Ectodermal cell (in vitro differentiated cells): Measurements from ENCODE around the gene RSPO1.
A peak's percentile ranks its signal among the peaks of the same experiment; 100 is the strongest.

Experiments used
- H3K27ac ChIP-seq: 2 replicates; pipeline ENCODE4 v1.7.0; 2013; ENCODE audit warnings: mild to moderate bottlenecking, low read depth, low read length; ENCODE audit not compliant: insufficient read depth, poor library complexity, severe bottlenecking
- H3K27me3 ChIP-seq: 2 replicates; pipeline ENCODE4 v1.7.0; 2013; ENCODE audit warnings: mild to moderate bottlenecking, low read length; ENCODE audit not compliant: insufficient read depth, control insufficient read depth, poor library complexity, severe bottlenecking
- H3K36me3 ChIP-seq: one replicate; pipeline ENCODE4 v1.7.0; 2013; ENCODE audit warnings: low read length; ENCODE audit not compliant: control insufficient read depth, insufficient read depth
- H3K4me1 ChIP-seq: one replicate; pipeline ENCODE4 v1.7.0; 2013; ENCODE audit warnings: low read length; ENCODE audit not compliant: control insufficient read depth, insufficient read depth
- H3K4me3 ChIP-seq: 2 replicates; pipeline ENCODE4 v1.7.0; 2013; ENCODE audit warnings: low read depth, low read length, control low read depth; ENCODE audit not compliant: insufficient read depth
- H3K9me3 ChIP-seq: 2 replicates; pipeline ENCODE4 v1.7.0; 2013; ENCODE audit warnings: mild to moderate bottlenecking, low read length, moderate library complexity; ENCODE audit not compliant: control insufficient read depth
- WGBS, 2 experiments: methylation state at CpG; one replicate each; pipeline ENCODE4 v1.1.7; 2013; ENCODE audit warnings: missing lambda C conversion rate in 2 of 2; 5-methylcytosine and 5-hydroxymethylcytosine counted together

RSPO1 gene

GRCh38 chr1:37636435-37636834, 1.7 kb upstream of the RSPO1 start:
- Histone ChIP-seq H3K36me3 (no peaks in the 10 kb centered on the region), H3K9me3 (no peaks in the 10 kb centered on the region), H3K4me1 (peaks cover 23% of the 10 kb centered on the region), H3K4me3 (no peak overlapping the region), H3K27ac (no peak overlapping the region), H3K27me3 (peaks cover 100% of the 10 kb centered on the region)
- WGBS, 2 experiments: 73% methylated on average over 6 of the region's 6 CpGs

- WGBS, 2 experiments: 9 to 10% methylated on average over 25 to 26 of the region's 26 CpGs
- Histone ChIP-seq H3K36me3 (no peaks in the 10 kb centered on the region), H3K4me3 (peak overlapping the region; percentile 44), H3K9me3 (no peaks in the 10 kb centered on the region), H3K4me1 (peaks cover 33% of the 10 kb centered on the region), H3K27ac (no peak overlapping the region), H3K27me3 (peaks cover 100% of the 10 kb centered on the region)
Measured at GRCh38 chr1:37634992-37635902, 555 bp upstream of the RSPO1 start.

GRCh38 chr1:37633938-37634243, 801 bp downstream of the RSPO1 start:
- Histone ChIP-seq H3K36me3 (no peaks in the 10 kb centered on the region), H3K27me3 (peaks cover 99% of the 10 kb centered on the region), H3K4me3 (peak overlapping the region; percentile 44), H3K4me1 (peaks cover 46% of the 10 kb centered on the region), H3K9me3 (no peaks in the 10 kb centered on the region), H3K27ac (no peak overlapping the region)
- WGBS, 2 experiments: 1 to 4% methylated on average over 20 of the region's 20 CpGs

GRCh38 chr1:37633040-37633937, 1.4 kb downstream of the RSPO1 start:
- H3K27me3 ChIP-seq: peaks cover 96% of the 10 kb centered on the region
- 3% methylated on average over 31 of the region's 31 CpGs for WGBS, 2 experiments

GRCh38 chr1:37631036-37631435, 3.7 kb downstream of the RSPO1 start:
- Histone ChIP-seq H3K27ac (no peak overlapping the region), H3K27me3 (peaks cover 78% of the 10 kb centered on the region), H3K4me1 (peaks cover 65% of the 10 kb centered on the region), H3K9me3 (no peaks in the 10 kb centered on the region), H3K36me3 (no peaks in the 10 kb centered on the region), H3K4me3 (no peak overlapping the region)
- WGBS, 2 experiments: 38 to 54% methylated on average over 5 of the region's 5 CpGs

More at GRCh38 chr1:37633040-37633937, 1.4 kb downstream of the RSPO1 start:
- H3K27ac ChIP-seq: no peak overlapping the region
- peaks cover 52% of the 10 kb centered on the region for H3K4me1 ChIP-seq
- no peaks in the 10 kb centered on the region for H3K36me3 ChIP-seq
- peak overlapping the region; percentile 44 for H3K4me3 ChIP-seq
- no peaks in the 10 kb centered on the region for H3K9me3 ChIP-seq

GRCh38 chr1:37630426-37631028, 4.2 kb downstream of the RSPO1 start:
- H3K9me3 ChIP-seq: no peaks in the 10 kb centered on the region
- H3K4me1 ChIP-seq: peaks cover 65% of the 10 kb centered on the region
- peaks cover 73% of the 10 kb centered on the region for H3K27me3 ChIP-seq
- H3K36me3 ChIP-seq: no peaks in the 10 kb centered on the region
- H3K4me3 ChIP-seq: no peak overlapping the region
- WGBS, 2 experiments: 15 to 17% methylated on average over 15 of the region's 15 CpGs
- no peak overlapping the region for H3K27ac ChIP-seq

GRCh38 chr1:37629726-37630425, 4.8 kb downstream of the RSPO1 start:
- Histone ChIP-seq H3K4me1 (peaks cover 65% of the 10 kb centered on the region), H3K4me3 (no peak overlapping the region), H3K27ac (no peak overlapping the region), H3K9me3 (no peaks in the 10 kb centered on the region), H3K27me3 (peaks cover 67% of the 10 kb centered on the region), H3K36me3 (no peaks in the 10 kb centered on the region)
- WGBS, 2 experiments: 58 to 62% methylated on average over 7 of the region's 7 CpGs

- Histone ChIP-seq H3K9me3 (no peaks in the 10 kb centered on the region), H3K27me3 (peaks cover 58% of the 10 kb centered on the region), H3K27ac (no peak overlapping the region), H3K4me3 (no peak overlapping the region), H3K4me1 (peaks cover 65% of the 10 kb centered on the region), H3K36me3 (no peaks in the 10 kb centered on the region)
Measured at GRCh38 chr1:37629008-37629407, 5.7 kb downstream of the RSPO1 start.

GRCh38 chr1:37628026-37628556, 6.6 kb downstream of the RSPO1 start:
- H3K36me3 ChIP-seq: no peaks in the 10 kb centered on the region
- H3K4me3 ChIP-seq: no peak overlapping the region
- 79 to 86% methylated on average over 8 of the region's 8 CpGs for WGBS, 2 experiments
- H3K27ac ChIP-seq: no peak overlapping the region
- no peaks in the 10 kb centered on the region for H3K9me3 ChIP-seq
- H3K27me3 ChIP-seq: peaks cover 52% of the 10 kb centered on the region
- H3K4me1 ChIP-seq: peaks cover 58% of the 10 kb centered on the region
